GM12873 (cell line): Measurements from ENCODE around the gene GDAP2.

Source experiments
- CTCF ChIP-seq: IDR thresholded peaks from 2 replicates; pipeline ENCODE4 v1.5.1; 2012; ENCODE audit warnings: low read depth, mild to moderate bottlenecking, moderate library complexity, low read length, control low read depth; ENCODE audit not compliant: insufficient read depth; ENCODE audit errors: missing control alignments

The GDAP2 gene

GRCh38 chr1:117857418-117857817 lies 72.0 kb downstream of the GDAP2 start:
- TF ChIP-seq CTCF, result no peak

GRCh38 chr1:117852853-117853553 lies 76.4 kb downstream of the GDAP2 start:
- no peak for TF ChIP-seq CTCF

- TF ChIP-seq CTCF, result no peak
Measured at GRCh38 chr1:117851687-117852086, 77.7 kb downstream of the GDAP2 start.

- TF ChIP-seq CTCF, result no peak
Measured at GRCh38 chr1:117846674-117847425, 82.6 kb downstream of the GDAP2 start.

GRCh38 chr1:117843791-117844190 lies 85.6 kb downstream of the GDAP2 start:
- TF ChIP-seq CTCF, result no peak

GRCh38 chr1:117842408-117843170 lies 86.8 kb downstream of the GDAP2 start:
- peak; percentile 27 for TF ChIP-seq CTCF

GRCh38 chr1:117841117-117841650 lies 88.2 kb downstream of the GDAP2 start:
- TF ChIP-seq CTCF, result no peak
